OCI-LY3 (cell line): ENCODE results near the gene RERE.

Source experiments
- H2AFZ ChIP-seq: fragments of 200-600, 300-600 bp; shearing (Covaris generic); 2 replicates; pipeline ENCODE4 v1.6.0; 2014; ENCODE audit warnings: antibody characterized with exemption, low read depth, low read length
- H3K27ac ChIP-seq: fragments of 200-600, 300-600 bp; sonication (generic); 2 replicates; pipeline ENCODE4 v1.5.1; 2014; ENCODE audit warnings: mild to moderate bottlenecking, low read length, moderate library complexity, mixed read lengths
- H3K27me3 ChIP-seq: fragments of 200-600, 300-600 bp; sonication (generic); 2 replicates; pipeline ENCODE4 v1.6.1; 2014; ENCODE audit warnings: low read depth, low read length, mixed read lengths
- H3K36me3 ChIP-seq: fragments of 200-600, 300-600 bp; sonication (generic); replicated peaks from 2 replicates; pipeline ENCODE3; 2014; ENCODE audit warnings: low read depth, low read length, mixed read lengths
- H3K4me1 ChIP-seq: fragments of 300-600, 200-600 bp; sonication (generic); 2 replicates; pipeline ENCODE4 v1.6.1; 2014; ENCODE audit warnings: low read length, mixed read lengths
- H3K4me2 ChIP-seq: fragments of 200-600, 300-600 bp; sonication (generic); 2 replicates; pipeline ENCODE4 v1.6.1; 2014; ENCODE audit warnings: low read length, mixed read lengths
- H3K4me3 ChIP-seq: fragments of 300-600, 200-600 bp; sonication (generic); 2 replicates; pipeline ENCODE4 v1.5.1; 2014; ENCODE audit warnings: antibody characterized with exemption, mild to moderate bottlenecking, low read length, moderate library complexity
- H3K79me2 ChIP-seq: fragments of 300-600, 200-600 bp; shearing (Covaris generic); 2 replicates; pipeline ENCODE4 v1.6.1; 2014; ENCODE audit warnings: mild to moderate bottlenecking, low read length, mixed read lengths
- H3K9ac ChIP-seq: fragments of 300-600, 200-600 bp; shearing (Covaris generic); 2 replicates; pipeline ENCODE4 v1.6.0; 2014; ENCODE audit warnings: mild to moderate bottlenecking, low read length, moderate library complexity
- H3K9me3 ChIP-seq: fragments of 200-600, 300-600 bp; shearing (Covaris generic); 2 replicates; pipeline ENCODE4 v1.6.1; 2014; ENCODE audit warnings: low read length, mixed read lengths; ENCODE audit not compliant: insufficient read depth
- H4K20me1 ChIP-seq: fragments of 200-600, 300-600 bp; sonication (generic); 2 replicates; pipeline ENCODE4 v1.6.1; 2016; ENCODE audit warnings: low read length, mixed read lengths; ENCODE audit not compliant: insufficient read depth
- CTCF ChIP-seq: fragments of 200-600, 300-600 bp; sonication (generic); IDR thresholded peaks from 2 replicates; pipeline ENCODE4 v1.5.1; 2014; ENCODE audit warnings: antibody characterized with exemption, low read length, low read depth
- EZH2phosphoT487 ChIP-seq: fragments of 200-600 bp; shearing (Covaris generic); IDR thresholded peaks from 2 replicates; pipeline ENCODE4 v1.6.1; 2018; ENCODE audit warnings: antibody characterized with exemption, mixed run types, low read depth

RERE gene

GRCh38 chr1:8858888-8859706 is 41.7 kb upstream of the RERE start:
- Histone ChIP-seq H3K4me1 (no peaks in the 10 kb centered on the region), H3K36me3 (peaks cover 51% of the 10 kb centered on the region), H3K4me3 (no peak overlapping the region), H3K79me2 (no peaks in the 10 kb centered on the region), H4K20me1 (peaks cover 55% of the 10 kb centered on the region), H3K27me3 (no peaks in the 10 kb centered on the region), H3K27ac (no peak overlapping the region), H3K9me3 (no peaks in the 10 kb centered on the region), H3K4me2 (no peak overlapping the region), H2AFZ (no peak overlapping the region), H3K9ac (no peak overlapping the region)
- no peak for TF ChIP-seq EZH2phosphoT487
- TF ChIP-seq CTCF, result peak; percentile 44

- H3K9me3 ChIP-seq, result no peaks in the 10 kb centered on the region
- no peaks in the 10 kb centered on the region for H3K4me1 ChIP-seq
- H3K27ac ChIP-seq, result no peak overlapping the region
- peaks cover 46% of the 10 kb centered on the region for H4K20me1 ChIP-seq
- peaks cover 41% of the 10 kb centered on the region for H3K36me3 ChIP-seq
- H3K4me3 ChIP-seq, result no peak overlapping the region
- no peak overlapping the region for H2AFZ ChIP-seq
- H3K79me2 ChIP-seq, result no peaks in the 10 kb centered on the region
- no peak for TF ChIP-seq CTCF
- no peak for TF ChIP-seq EZH2phosphoT487
- no peak overlapping the region for H3K9ac ChIP-seq
- no peaks in the 10 kb centered on the region for H3K27me3 ChIP-seq
- no peak overlapping the region for H3K4me2 ChIP-seq
Measured at GRCh38 chr1:8858112-8858668, 40.8 kb upstream of the RERE start.

GRCh38 chr1:8856689-8857412 is 39.4 kb upstream of the RERE start:
- Histone ChIP-seq H3K4me1 (no peaks in the 10 kb centered on the region), H3K79me2 (no peaks in the 10 kb centered on the region), H3K9ac (no peak overlapping the region), H3K4me3 (no peak overlapping the region), H3K27me3 (no peaks in the 10 kb centered on the region), H3K27ac (no peak overlapping the region), H3K4me2 (no peak overlapping the region), H3K36me3 (peaks cover 29% of the 10 kb centered on the region), H2AFZ (no peak overlapping the region), H4K20me1 (peaks cover 32% of the 10 kb centered on the region), H3K9me3 (no peaks in the 10 kb centered on the region)
- TF ChIP-seq EZH2phosphoT487, result no peak
- no peak for TF ChIP-seq CTCF

- Histone ChIP-seq H3K27me3 (no peaks in the 10 kb centered on the region), H3K79me2 (no peaks in the 10 kb centered on the region), H4K20me1 (peaks cover 11% of the 10 kb centered on the region), H2AFZ (no peak overlapping the region), H3K9me3 (no peaks in the 10 kb centered on the region), H3K9ac (no peak overlapping the region), H3K36me3 (peaks cover 12% of the 10 kb centered on the region), H3K4me3 (no peak overlapping the region), H3K27ac (no peak overlapping the region), H3K4me2 (no peak overlapping the region), H3K4me1 (no peaks in the 10 kb centered on the region)
- TF ChIP-seq CTCF, result no peak
Measured at GRCh38 chr1:8854240-8854639, 36.8 kb upstream of the RERE start.
